ENCODE data around the gene CCDC18.

- no peak for TF ChIP-seq POLR2A (IDR thresholded peaks at IDR 0.05)
- TF ChIP-seq CTCF (IDR thresholded peaks at IDR 0.05), result no peak
Measured at GRCh38 chr1:93239863-93240262, 59.3 kb downstream of the CCDC18 start.
